ENCODE results near the gene SPATA6L. TPM values are rescaled to one million over a fixed set of nuclear protein-coding genes. Genes with fewer than 3 reads are reported as not detected.

SPATA6L gene
- total and polyA plus RNA-seq, 2 of the 13 experiments (the other 11 are each of a cell fraction or from before 2014, with no cell fraction given), result 1.1 to 1.9 TPM

DNA sequence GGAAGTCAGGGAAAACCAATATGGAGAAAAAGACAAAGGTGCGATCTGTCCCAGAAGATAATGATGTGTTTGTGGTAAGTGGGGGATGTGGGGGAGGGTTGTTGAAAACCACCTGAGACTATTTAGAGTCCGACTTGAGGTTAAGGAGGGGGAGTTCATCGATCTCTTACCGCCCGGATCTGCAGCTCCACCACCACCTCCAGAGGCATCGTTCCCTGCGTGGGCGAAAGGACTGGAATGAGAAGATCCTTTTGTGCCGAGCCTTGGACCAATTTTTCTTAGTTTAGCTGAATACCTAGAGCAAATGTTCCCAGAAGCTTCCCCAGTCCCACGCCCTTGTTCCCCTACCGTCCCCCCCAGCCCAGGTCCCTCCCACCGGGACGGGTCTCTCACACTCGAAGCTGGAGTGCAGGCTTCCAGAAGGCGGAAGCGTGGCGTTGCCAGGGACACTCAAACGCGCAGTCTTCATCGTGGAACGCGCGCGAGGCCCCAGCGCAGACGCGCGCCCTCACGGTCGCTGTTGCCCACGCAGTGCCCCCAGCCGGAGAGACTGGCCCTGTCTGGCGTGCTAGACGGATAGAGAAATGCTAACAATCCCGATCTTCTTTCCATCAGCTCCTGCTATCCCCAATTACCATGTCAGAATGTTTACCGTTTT, at the start of gene SPATA6L (continued):
- TF ChIP-seq, protein P1, sequence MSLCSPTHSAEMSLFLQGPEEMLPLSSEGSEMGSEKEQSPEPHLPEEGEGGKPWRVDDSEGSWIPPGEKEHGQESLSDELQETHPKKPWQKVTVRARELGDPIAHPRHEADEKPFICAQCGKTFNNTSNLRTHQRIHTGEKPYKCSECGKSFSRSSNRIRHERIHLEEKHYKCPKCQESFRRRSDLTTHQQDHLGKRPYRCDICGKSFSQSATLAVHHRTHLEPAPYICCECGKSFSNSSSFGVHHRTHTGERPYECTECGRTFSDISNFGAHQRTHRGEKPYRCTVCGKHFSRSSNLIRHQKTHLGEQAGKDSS (CRISPR knock-in tag; IDR thresholded peaks at IDR 0.05; ENCODE audit: borderline replicate concordance, low read depth), result no peak
- TF ChIP-seq, protein P2, sequence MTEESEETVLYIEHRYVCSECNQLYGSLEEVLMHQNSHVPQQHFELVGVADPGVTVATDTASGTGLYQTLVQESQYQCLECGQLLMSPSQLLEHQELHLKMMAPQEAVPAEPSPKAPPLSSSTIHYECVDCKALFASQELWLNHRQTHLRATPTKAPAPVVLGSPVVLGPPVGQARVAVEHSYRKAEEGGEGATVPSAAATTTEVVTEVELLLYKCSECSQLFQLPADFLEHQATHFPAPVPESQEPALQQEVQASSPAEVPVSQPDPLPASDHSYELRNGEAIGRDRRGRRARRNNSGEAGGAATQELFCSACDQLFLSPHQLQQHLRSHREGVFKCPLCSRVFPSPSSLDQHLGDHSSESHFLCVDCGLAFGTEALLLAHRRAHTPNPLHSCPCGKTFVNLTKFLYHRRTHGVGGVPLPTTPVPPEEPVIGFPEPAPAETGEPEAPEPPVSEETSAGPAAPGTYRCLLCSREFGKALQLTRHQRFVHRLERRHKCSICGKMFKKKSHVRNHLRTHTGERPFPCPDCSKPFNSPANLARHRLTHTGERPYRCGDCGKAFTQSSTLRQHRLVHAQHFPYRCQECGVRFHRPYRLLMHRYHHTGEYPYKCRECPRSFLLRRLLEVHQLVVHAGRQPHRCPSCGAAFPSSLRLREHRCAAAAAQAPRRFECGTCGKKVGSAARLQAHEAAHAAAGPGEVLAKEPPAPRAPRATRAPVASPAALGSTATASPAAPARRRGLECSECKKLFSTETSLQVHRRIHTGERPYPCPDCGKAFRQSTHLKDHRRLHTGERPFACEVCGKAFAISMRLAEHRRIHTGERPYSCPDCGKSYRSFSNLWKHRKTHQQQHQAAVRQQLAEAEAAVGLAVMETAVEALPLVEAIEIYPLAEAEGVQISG (CRISPR knock-in tag; IDR thresholded peaks at IDR 0.05), result peak; percentile 43; the same call in 1 of the 2 replicates
- TF ChIP-seq GABPB1 (CRISPR knock-in tag; IDR thresholded peaks at IDR 0.05), result peak; percentile 73
- TF ChIP-seq MEIS2 (CRISPR knock-in tag; IDR thresholded peaks at IDR 0.05), result no peak
- peak; percentile 73; the same call in 1 of the 2 replicates for TF ChIP-seq KDM5B (CRISPR knock-in tag; IDR thresholded peaks at IDR 0.05; ENCODE audit: borderline replicate concordance)
- TF ChIP-seq, protein P3, sequence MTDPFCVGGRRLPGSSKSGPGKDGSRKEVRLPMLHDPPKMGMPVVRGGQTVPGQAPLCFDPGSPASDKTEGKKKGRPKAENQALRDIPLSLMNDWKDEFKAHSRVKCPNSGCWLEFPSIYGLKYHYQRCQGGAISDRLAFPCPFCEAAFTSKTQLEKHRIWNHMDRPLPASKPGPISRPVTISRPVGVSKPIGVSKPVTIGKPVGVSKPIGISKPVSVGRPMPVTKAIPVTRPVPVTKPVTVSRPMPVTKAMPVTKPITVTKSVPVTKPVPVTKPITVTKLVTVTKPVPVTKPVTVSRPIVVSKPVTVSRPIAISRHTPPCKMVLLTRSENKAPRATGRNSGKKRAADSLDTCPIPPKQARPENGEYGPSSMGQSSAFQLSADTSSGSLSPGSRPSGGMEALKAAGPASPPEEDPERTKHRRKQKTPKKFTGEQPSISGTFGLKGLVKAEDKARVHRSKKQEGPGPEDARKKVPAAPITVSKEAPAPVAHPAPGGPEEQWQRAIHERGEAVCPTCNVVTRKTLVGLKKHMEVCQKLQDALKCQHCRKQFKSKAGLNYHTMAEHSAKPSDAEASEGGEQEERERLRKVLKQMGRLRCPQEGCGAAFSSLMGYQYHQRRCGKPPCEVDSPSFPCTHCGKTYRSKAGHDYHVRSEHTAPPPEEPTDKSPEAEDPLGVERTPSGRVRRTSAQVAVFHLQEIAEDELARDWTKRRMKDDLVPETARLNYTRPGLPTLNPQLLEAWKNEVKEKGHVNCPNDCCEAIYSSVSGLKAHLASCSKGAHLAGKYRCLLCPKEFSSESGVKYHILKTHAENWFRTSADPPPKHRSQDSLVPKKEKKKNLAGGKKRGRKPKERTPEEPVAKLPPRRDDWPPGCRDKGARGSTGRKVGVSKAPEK (CRISPR knock-in tag; IDR thresholded peaks at IDR 0.05; ENCODE audit: borderline replicate concordance), result peak; percentile 93; the same call in 1 of the 2 replicates
- TF ChIP-seq, protein P4, sequence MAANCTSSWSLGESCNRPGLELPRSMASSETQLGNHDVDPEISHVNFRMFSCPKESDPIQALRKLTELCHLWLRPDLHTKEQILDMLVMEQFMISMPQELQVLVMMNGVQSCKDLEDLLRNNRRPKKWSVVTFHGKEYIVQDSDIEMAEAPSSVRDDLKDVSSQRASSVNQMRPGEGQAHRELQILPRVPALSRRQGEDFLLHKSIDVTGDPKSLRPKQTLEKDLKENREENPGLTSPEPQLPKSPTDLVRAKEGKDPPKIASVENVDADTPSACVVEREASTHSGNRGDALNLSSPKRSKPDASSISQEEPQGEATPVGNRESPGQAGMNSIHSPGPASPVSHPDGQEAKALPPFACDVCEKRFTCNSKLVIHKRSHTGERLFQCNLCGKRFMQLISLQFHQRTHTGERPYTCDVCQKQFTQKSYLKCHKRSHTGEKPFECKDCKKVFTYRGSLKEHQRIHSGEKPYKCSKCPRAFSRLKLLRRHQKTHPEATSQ (CRISPR knock-in tag; IDR thresholded peaks at IDR 0.05; ENCODE audit: borderline replicate concordance), result no peak
- no peak for TF ChIP-seq FOXP1 (IDR thresholded peaks at IDR 0.05)
- TF ChIP-seq FOXP1 (CRISPR knock-in tag; IDR thresholded peaks at IDR 0.05), result no peak
- no peak for TF ChIP-seq ZNF777 (CRISPR knock-in tag; IDR thresholded peaks at IDR 0.05)
- TF ChIP-seq ZNF569 (CRISPR knock-in tag; IDR thresholded peaks at IDR 0.05; ENCODE audit: borderline replicate concordance), result no peak
- peak; percentile 81; the same call in 1 of the 2 replicates for TF ChIP-seq ZNF292 (CRISPR knock-in tag; IDR thresholded peaks at IDR 0.05; ENCODE audit: borderline replicate concordance, low read depth)
- TF ChIP-seq HOXA5 (CRISPR knock-in tag; IDR thresholded peaks at IDR 0.05), result no peak
- TF ChIP-seq, protein P5, sequence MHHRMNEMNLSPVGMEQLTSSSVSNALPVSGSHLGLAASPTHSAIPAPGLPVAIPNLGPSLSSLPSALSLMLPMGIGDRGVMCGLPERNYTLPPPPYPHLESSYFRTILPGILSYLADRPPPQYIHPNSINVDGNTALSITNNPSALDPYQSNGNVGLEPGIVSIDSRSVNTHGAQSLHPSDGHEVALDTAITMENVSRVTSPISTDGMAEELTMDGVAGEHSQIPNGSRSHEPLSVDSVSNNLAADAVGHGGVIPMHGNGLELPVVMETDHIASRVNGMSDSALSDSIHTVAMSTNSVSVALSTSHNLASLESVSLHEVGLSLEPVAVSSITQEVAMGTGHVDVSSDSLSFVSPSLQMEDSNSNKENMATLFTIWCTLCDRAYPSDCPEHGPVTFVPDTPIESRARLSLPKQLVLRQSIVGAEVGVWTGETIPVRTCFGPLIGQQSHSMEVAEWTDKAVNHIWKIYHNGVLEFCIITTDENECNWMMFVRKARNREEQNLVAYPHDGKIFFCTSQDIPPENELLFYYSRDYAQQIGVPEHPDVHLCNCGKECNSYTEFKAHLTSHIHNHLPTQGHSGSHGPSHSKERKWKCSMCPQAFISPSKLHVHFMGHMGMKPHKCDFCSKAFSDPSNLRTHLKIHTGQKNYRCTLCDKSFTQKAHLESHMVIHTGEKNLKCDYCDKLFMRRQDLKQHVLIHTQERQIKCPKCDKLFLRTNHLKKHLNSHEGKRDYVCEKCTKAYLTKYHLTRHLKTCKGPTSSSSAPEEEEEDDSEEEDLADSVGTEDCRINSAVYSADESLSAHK (CRISPR knock-in tag; IDR thresholded peaks at IDR 0.05; ENCODE audit: borderline replicate concordance), result no peak
- TF ChIP-seq FOXC1 (CRISPR knock-in tag; IDR thresholded peaks at IDR 0.05; ENCODE audit: borderline replicate concordance), result peak; percentile 67; the same call in 1 of the 2 replicates
- 0 out of 2 replicates have a peak, but pooled peaks have one; percentile 31 for TF ChIP-seq TGIF2 (CRISPR knock-in tag; IDR thresholded peaks at IDR 0.05)

All from HepG2 (cell line).